HepG2 (cell line): ENCODE data around the gene MREG. TPM values are rescaled to one million over a fixed set of nuclear protein-coding genes. Genes with fewer than 3 reads are reported as not detected.

ENCODE experiments used
- ARNTL ChIP-seq: sonication (generic); formaldehyde crosslinking; IDR thresholded peaks from 2 replicates; pipeline ENCODE4 v1.4.0; 2020; ENCODE audit warnings: mild to moderate bottlenecking, missing genetic modification reagents
- DMAP1 ChIP-seq: IDR thresholded peaks from 2 replicates; pipeline ENCODE4 v1.6.1; 2016
- FOSL2 ChIP-seq: sonication (generic); formaldehyde crosslinking; IDR thresholded peaks from 2 replicates; pipeline ENCODE4 v1.4.0; 2020; ENCODE audit warnings: missing genetic modification reagents
- FOXA1 ChIP-seq, 2 experiments: fragments of 450-650 bp in 1 of 2; sonication (generic) in 1 of 2; formaldehyde crosslinking in 1 of 2; IDR thresholded peaks; 2 replicates each; pipeline versions ENCODE4 v1.4.0 to v1.6.1; 2016 to 2020; ENCODE audit warnings: missing genetic modification reagents in 1 of 2
- FOXJ3 ChIP-seq: sonication (generic); formaldehyde crosslinking; IDR thresholded peaks from 2 replicates; pipeline ENCODE4 v1.4.0; 2020; ENCODE audit warnings: missing genetic modification reagents, mild to moderate bottlenecking, borderline replicate concordance
- FOXK1 ChIP-seq: sonication (generic); formaldehyde crosslinking; IDR thresholded peaks from 2 replicates; pipeline ENCODE4 v1.4.0; 2020; ENCODE audit warnings: low read depth, missing genetic modification reagents, borderline replicate concordance
- GFI1 ChIP-seq: sonication (generic); formaldehyde crosslinking; IDR thresholded peaks from 2 replicates; pipeline ENCODE4 v1.5.0; 2020; ENCODE audit warnings: missing genetic modification reagents, mild to moderate bottlenecking, borderline replicate concordance
- HCFC1 ChIP-seq: fragments of 150-350 bp; IDR thresholded peaks from 2 replicates; pipeline ENCODE4 v1.6.1; 2014; ENCODE audit warnings: low read depth, low read length
- HMG20A ChIP-seq: IDR thresholded peaks from 2 replicates; pipeline ENCODE4 v1.6.1; 2016; ENCODE audit warnings: borderline replicate concordance
- HOXA5 ChIP-seq: sonication (generic); formaldehyde crosslinking; IDR thresholded peaks from 2 replicates; pipeline ENCODE4 v1.4.0; 2020; ENCODE audit warnings: missing genetic modification reagents
- MED8 ChIP-seq: sonication (generic); formaldehyde crosslinking; IDR thresholded peaks from 2 replicates; pipeline ENCODE4 v1.8.1; 2023; ENCODE audit warnings: mild to moderate bottlenecking, missing genetic modification reagents; ENCODE audit not compliant: insufficient replicate concordance
- MIER2 ChIP-seq: IDR thresholded peaks from 2 replicates; pipeline ENCODE4 v1.6.1; 2016; ENCODE audit warnings: missing biosample characterization, missing genetic modification reagents
- PHF21A ChIP-seq: sonication (generic); formaldehyde crosslinking; IDR thresholded peaks from 2 replicates; pipeline ENCODE4 v1.5.0; 2020; ENCODE audit warnings: mild to moderate bottlenecking, missing genetic modification reagents
- POGZ ChIP-seq: sonication (generic); formaldehyde crosslinking; IDR thresholded peaks from 2 replicates; pipeline ENCODE4 v1.4.0; 2020; ENCODE audit warnings: mild to moderate bottlenecking, missing genetic modification reagents
- POLR2A ChIP-seq, 2 experiments: IDR thresholded peaks; 2 replicates each; pipeline ENCODE4 v1.6.1; 2011; ENCODE audit warnings: low read depth in 2 of 2, low read length in 2 of 2, mild to moderate bottlenecking in 1 of 2, moderate library complexity in 1 of 2; ENCODE audit not compliant: insufficient read depth in 1 of 2
- SCMH1 ChIP-seq: sonication (generic); formaldehyde crosslinking; IDR thresholded peaks from 2 replicates; pipeline ENCODE4 v1.9.0; 2021; ENCODE audit warnings: missing genetic modification reagents, mild to moderate bottlenecking, borderline replicate concordance
- SKI ChIP-seq: fragments of 450-650 bp; IDR thresholded peaks from one replicate; pipeline ENCODE4 v1.6.1; 2018; ENCODE audit warnings: mild to moderate bottlenecking; ENCODE audit not compliant: partially characterized antibody
- SOX6 ChIP-seq, 2 experiments: fragments of 450-650 bp in 1 of 2; sonication (generic) in 1 of 2; formaldehyde crosslinking in 1 of 2; IDR thresholded peaks; 2 replicates each; pipeline versions ENCODE4 v1.4.0 to v1.6.1; 2017 to 2020; ENCODE audit warnings: antibody characterized with exemption in 1 of 2, mild to moderate bottlenecking in 1 of 2, missing genetic modification reagents in 1 of 2
- TBX2 ChIP-seq: sonication (generic); formaldehyde crosslinking; IDR thresholded peaks from 2 replicates; pipeline ENCODE4 v1.5.0; 2020; ENCODE audit warnings: missing genetic modification reagents, mild to moderate bottlenecking, borderline replicate concordance
- XRCC5 ChIP-seq: fragments of 200-400 bp; formaldehyde crosslinking; optimal IDR thresholded peaks from 2 replicates; pipeline ENCODE3; 2017; ENCODE audit warnings: mild to moderate bottlenecking, low read length
- ZFP82 ChIP-seq: sonication (generic); formaldehyde crosslinking; IDR thresholded peaks from 2 replicates; pipeline ENCODE4 v1.5.1; 2020; ENCODE audit warnings: mild to moderate bottlenecking, missing genetic modification reagents, borderline replicate concordance
- ZKSCAN8 ChIP-seq: IDR thresholded peaks from 2 replicates; pipeline ENCODE4 v1.6.1; 2016; ENCODE audit warnings: borderline replicate concordance, missing genetic modification reagents, missing compliant biosample characterization
- ZNF160 ChIP-seq: sonication (generic); formaldehyde crosslinking; IDR thresholded peaks from 2 replicates; pipeline ENCODE4 v1.8.0; 2022; ENCODE audit warnings: mild to moderate bottlenecking, inconsistent platforms, missing genetic modification reagents
- ZNF24 ChIP-seq: fragments of 450-650 bp; IDR thresholded peaks from 2 replicates; pipeline ENCODE4 v1.6.1; 2017; ENCODE audit warnings: antibody characterized with exemption, mild to moderate bottlenecking
- ZNF263 ChIP-seq: sonication (generic); formaldehyde crosslinking; IDR thresholded peaks from 2 replicates; pipeline ENCODE4 v1.4.0; 2020; ENCODE audit warnings: missing genetic modification reagents
- ZNF670 ChIP-seq: sonication (generic); formaldehyde crosslinking; IDR thresholded peaks from 2 replicates; pipeline ENCODE4 v1.8.0; 2022; ENCODE audit warnings: mild to moderate bottlenecking, missing genetic modification reagents, borderline replicate concordance
- polyA plus RNA-seq, 8 experiments: library from polyadenylated mRNA; depleted of rRNA in 3 of 8; stranded (reverse) in 7 of 8; unstranded in 1 of 8; fragments of >200 nt; fragmentation: Illumina TruSeq in 4 of 8; extraction: Trizol in 4 of 8; gene quantifications; 2 replicates each; pipeline versions ENCODE4 v1.2.1 to v1.2.3, GENCODE V29; 2011 to 2016; ENCODE audit warnings: low read depth in 4 of 8, missing spikeins in 1 of 8, mixed read lengths in 1 of 8; ENCODE audit not compliant: insufficient read depth in 1 of 8
- total RNA-seq, 5 experiments: library from RNA; depleted of rRNA; stranded (reverse); fragments of >200 nt; fragmentation: Illumina TruSeq; extraction: Trizol; gene quantifications; 2 replicates each; pipeline ENCODE4 v1.2.3, GENCODE V29; 2016; ENCODE audit warnings: low read depth in 1 of 5
- TF ChIP-seq, protein P1 (sequence below): IDR thresholded peaks from 2 replicates; pipeline ENCODE4 v1.6.1; 2018; ENCODE audit warnings: missing genetic modification reagents, mild to moderate bottlenecking, missing compliant biosample characterization
- TF ChIP-seq, protein P2 (sequence below): IDR thresholded peaks from 2 replicates; pipeline ENCODE4 v1.6.1; 2012; ENCODE audit warnings: inconsistent platforms
- TF ChIP-seq, protein P3 (sequence below), 2 experiments: sonication (generic) in 1 of 2; formaldehyde crosslinking in 1 of 2; IDR thresholded peaks; 2 replicates each; pipeline versions ENCODE4 v1.5.1 to v1.6.1; 2011 to 2020; ENCODE audit warnings: borderline replicate concordance in 1 of 2, low read depth in 1 of 2, low read length in 1 of 2, mild to moderate bottlenecking in 1 of 2, missing genetic modification reagents in 1 of 2, moderate library complexity in 1 of 2

The MREG gene
- total and polyA plus RNA-seq, 2 of the 13 experiments (the other 11 are each of a cell fraction or from before 2014, with no cell fraction given), result 7.5 to 23.3 TPM

DNA sequence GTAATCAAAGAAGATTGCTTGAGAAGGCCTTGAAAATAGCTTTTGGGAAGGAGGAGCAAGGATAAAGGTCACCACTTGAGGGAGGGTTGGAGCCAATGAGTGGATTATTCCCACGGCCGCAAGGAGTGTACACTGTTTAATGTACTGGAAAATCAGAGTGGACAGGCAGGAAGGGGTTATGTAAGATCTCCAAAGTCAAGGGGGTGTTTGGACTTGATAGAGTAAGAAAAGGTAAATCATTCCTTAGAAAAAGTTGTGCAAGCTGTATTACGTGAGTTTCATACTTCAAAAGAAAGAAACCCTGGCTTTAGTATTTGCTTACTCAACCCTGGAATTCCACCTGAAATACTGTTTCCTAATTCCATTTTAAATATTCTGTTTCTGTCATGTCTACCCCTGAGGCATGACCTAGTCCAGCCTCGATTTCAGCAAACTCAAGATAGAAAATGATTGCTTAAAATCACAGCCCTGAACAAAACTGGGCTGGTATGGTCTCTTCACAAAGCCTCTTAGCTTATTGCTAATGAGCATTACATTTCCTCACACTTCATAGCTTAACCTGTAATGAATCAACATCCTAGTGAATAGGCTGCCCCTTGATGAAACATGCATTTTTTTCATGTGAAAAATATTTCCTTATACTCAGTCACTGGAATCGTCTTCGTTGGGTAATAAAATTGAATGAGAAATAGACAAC lies 1.1 kb downstream of the MREG start (continued):
- no peak for TF ChIP-seq ZKSCAN8 (CRISPR knock-in tag)
- no peak for TF ChIP-seq POGZ (CRISPR knock-in tag)
- TF ChIP-seq SKI, result peak; percentile 46
- no peak for TF ChIP-seq SOX6 (IDR thresholded peaks at IDR 0.05)
- TF ChIP-seq SOX6 (CRISPR knock-in tag; IDR thresholded peaks at IDR 0.05), result peak; percentile 62
- TF ChIP-seq, protein P1, sequence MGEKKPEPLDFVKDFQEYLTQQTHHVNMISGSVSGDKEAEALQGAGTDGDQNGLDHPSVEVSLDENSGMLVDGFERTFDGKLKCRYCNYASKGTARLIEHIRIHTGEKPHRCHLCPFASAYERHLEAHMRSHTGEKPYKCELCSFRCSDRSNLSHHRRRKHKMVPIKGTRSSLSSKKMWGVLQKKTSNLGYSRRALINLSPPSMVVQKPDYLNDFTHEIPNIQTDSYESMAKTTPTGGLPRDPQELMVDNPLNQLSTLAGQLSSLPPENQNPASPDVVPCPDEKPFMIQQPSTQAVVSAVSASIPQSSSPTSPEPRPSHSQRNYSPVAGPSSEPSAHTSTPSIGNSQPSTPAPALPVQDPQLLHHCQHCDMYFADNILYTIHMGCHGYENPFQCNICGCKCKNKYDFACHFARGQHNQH (CRISPR knock-in tag), result 0 out of 2 replicates have a peak, but pooled peaks have one; percentile 19
- TF ChIP-seq GFI1 (CRISPR knock-in tag), result peak; percentile 66; the same call in 1 of the 2 replicates
- no peak for TF ChIP-seq HCFC1
- peak; percentile 40 for TF ChIP-seq FOSL2
- TF ChIP-seq ZNF24, result no peak
- TF ChIP-seq ZNF160 (CRISPR knock-in tag), result no peak
- no peak for TF ChIP-seq ZFP82 (CRISPR knock-in tag)
- TF ChIP-seq FOXK1, result peak; percentile 14; the same call in 1 of the 2 replicates
- no peak for TF ChIP-seq ARNTL
- TF ChIP-seq, protein P2, sequence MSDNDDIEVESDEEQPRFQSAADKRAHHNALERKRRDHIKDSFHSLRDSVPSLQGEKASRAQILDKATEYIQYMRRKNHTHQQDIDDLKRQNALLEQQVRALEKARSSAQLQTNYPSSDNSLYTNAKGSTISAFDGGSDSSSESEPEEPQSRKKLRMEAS, result no peak
- peak in 1 of 2 experiments; percentile 43; a peak in 1 of 4 replicates for TF ChIP-seq POLR2A (IDR thresholded peaks at IDR 0.05; ENCODE audit: insufficient read depth in 1 of 2, low read depth in 2 of 2, low read length in 2 of 2)
- TF ChIP-seq SCMH1 (CRISPR knock-in tag), result no peak
- no peak for TF ChIP-seq MED8 (CRISPR knock-in tag)
- TF ChIP-seq HOXA5 (CRISPR knock-in tag), result no peak
- TF ChIP-seq, protein P3, sequence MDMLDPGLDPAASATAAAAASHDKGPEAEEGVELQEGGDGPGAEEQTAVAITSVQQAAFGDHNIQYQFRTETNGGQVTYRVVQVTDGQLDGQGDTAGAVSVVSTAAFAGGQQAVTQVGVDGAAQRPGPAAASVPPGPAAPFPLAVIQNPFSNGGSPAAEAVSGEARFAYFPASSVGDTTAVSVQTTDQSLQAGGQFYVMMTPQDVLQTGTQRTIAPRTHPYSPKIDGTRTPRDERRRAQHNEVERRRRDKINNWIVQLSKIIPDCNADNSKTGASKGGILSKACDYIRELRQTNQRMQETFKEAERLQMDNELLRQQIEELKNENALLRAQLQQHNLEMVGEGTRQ (IDR thresholded peaks at IDR 0.05; ENCODE audit: low read depth, low read length), result no peak
- TF ChIP-seq, protein P3 (CRISPR knock-in tag; IDR thresholded peaks at IDR 0.05; ENCODE audit: borderline replicate concordance), result peak; percentile 26; the same call in 1 of the 2 replicates
- no peak for TF ChIP-seq FOXA1 (IDR thresholded peaks at IDR 0.05)
- TF ChIP-seq FOXA1 (CRISPR knock-in tag; IDR thresholded peaks at IDR 0.05), result 0 out of 2 replicates have a peak, but pooled peaks have one; percentile 4
- TF ChIP-seq TBX2 (CRISPR knock-in tag), result no peak
- TF ChIP-seq PHF21A (CRISPR knock-in tag), result peak; percentile 5; the same call in 1 of the 2 replicates
- no peak for TF ChIP-seq ZNF670 (CRISPR knock-in tag)
- no peak for TF ChIP-seq ZNF263 (CRISPR knock-in tag)
- peak; percentile 38 for TF ChIP-seq XRCC5
- TF ChIP-seq MIER2 (CRISPR knock-in tag), result no peak
- peak; percentile 57; the same call in 1 of the 2 replicates for TF ChIP-seq HMG20A (CRISPR knock-in tag)
- TF ChIP-seq DMAP1, result no peak
- peak; percentile 68; the same call in 1 of the 2 replicates for TF ChIP-seq FOXJ3 (CRISPR knock-in tag)
